ENCODE results near the gene CHKB. TPM values are rescaled to one million over a fixed set of nuclear protein-coding genes. Genes with fewer than 3 reads are reported as not detected.

Gene CHKB
- total RNA-seq, 1 donor from 2014 or later, result 36.0 TPM

Other genes with a start within 250 kb of the CHKB start
- 40.4 TPM for gene PPP6R2, start 239.5 kb downstream of the CHKB start, total RNA-seq
- gene SBF1, start 107.8 kb downstream of the CHKB start, total RNA-seq, result 46.6 TPM
- not detected for gene ADM2, start 101.3 kb downstream of the CHKB start, total RNA-seq
- not detected for gene MIOX, start 96.0 kb downstream of the CHKB start, total RNA-seq
- 25.3 TPM for gene LMF2, start 75.1 kb downstream of the CHKB start, total RNA-seq
- gene NCAPH2, start 74.6 kb downstream of the CHKB start, total RNA-seq, result 28.8 TPM
- gene SCO2, start 57.3 kb downstream of the CHKB start, total RNA-seq, result not detected
- gene TYMP, start 52.8 kb downstream of the CHKB start, total RNA-seq, result 11.8 TPM
- gene KLHDC7B, start 37.0 kb downstream of the CHKB start, total RNA-seq, result not detected
- gene SYCE3, start 19.9 kb downstream of the CHKB start, total RNA-seq, result not detected
- gene CPT1B, start 4.4 kb downstream of the CHKB start, total RNA-seq, result 402 TPM
- 0.62 TPM for gene MAPK8IP2, start 17.9 kb upstream of the CHKB start, total RNA-seq
- gene ARSA, start 45.3 kb upstream of the CHKB start, total RNA-seq, result 19.1 TPM
- 19.3 TPM for gene SHANK3, start 90.0 kb upstream of the CHKB start, total RNA-seq
- gene ACR, start 155.4 kb upstream of the CHKB start, total RNA-seq, result 0.43 TPM
- gene RABL2B, start 200.8 kb upstream of the CHKB start, total RNA-seq, result 9.7 TPM

Measured in Right ventricle myocardium superior (tissue), 1 donor.